Thyroid gland (tissue), 4 donors: ENCODE measurements around the gene FGF21.

ENCODE experiments used
- CTCF ChIP-seq, 6 experiments: fragments of 200-600 bp in 3 of 6; fragments of 450-650 bp in 3 of 6; sonication (generic) in 3 of 6; IDR thresholded peaks; one replicate each; pipeline ENCODE4 v1.5.1; 2016 to 2019; ENCODE audit warnings: antibody characterized with exemption in 6 of 6, mild to moderate bottlenecking in 2 of 6, inconsistent platforms in 1 of 6, moderate library complexity in 1 of 6
- POLR2A ChIP-seq, 2 donors: fragments of 450-650 bp; IDR thresholded peaks; one replicate each; pipeline ENCODE4 v1.6.1; 2017; ENCODE audit warnings: antibody characterized with exemption in 2 of 2, mild to moderate bottlenecking in 2 of 2, moderate library complexity in 1 of 2

- TF ChIP-seq CTCF (IDR thresholded peaks at IDR 0.05) = no peak
- TF ChIP-seq POLR2A (IDR thresholded peaks at IDR 0.05) = no peak
Observed at GRCh38 chr19:48805452-48805851, 50.1 kb downstream of the FGF21 start.
